Skeletal muscle satellite cell (primary cell): ENCODE measurements around the gene IL18BP.

Source experiments
- H3K27me3 ChIP-seq: 2 replicates; pipeline ENCODE4 v1.7.0; 2013; ENCODE audit warnings: low read length; ENCODE audit not compliant: control insufficient read depth, insufficient read depth
- H3K36me3 ChIP-seq: 2 replicates; pipeline ENCODE4 v1.7.0; 2013; ENCODE audit warnings: mild to moderate bottlenecking, control low read depth, low read length; ENCODE audit not compliant: insufficient read depth
- H3K4me1 ChIP-seq: 2 replicates; pipeline ENCODE4 v1.7.0; 2013; ENCODE audit warnings: low read length; ENCODE audit not compliant: control insufficient read depth, insufficient read depth
- H3K4me2 ChIP-seq: 2 replicates; pipeline ENCODE4 v1.7.0; 2013; ENCODE audit warnings: mild to moderate bottlenecking, low read length
- H3K4me3 ChIP-seq: 2 replicates; pipeline ENCODE4 v1.7.0; 2013; ENCODE audit warnings: low read length
- H3K9ac ChIP-seq: 2 replicates; pipeline ENCODE4 v1.7.0; 2013; ENCODE audit warnings: mild to moderate bottlenecking, low read depth, low read length, moderate library complexity
- H3K9me3 ChIP-seq: replicated peaks from 2 replicates; pipeline ENCODE4 v1.7.0; 2013; ENCODE audit warnings: mild to moderate bottlenecking, control low read depth, low read length

IL18BP gene

DNA sequence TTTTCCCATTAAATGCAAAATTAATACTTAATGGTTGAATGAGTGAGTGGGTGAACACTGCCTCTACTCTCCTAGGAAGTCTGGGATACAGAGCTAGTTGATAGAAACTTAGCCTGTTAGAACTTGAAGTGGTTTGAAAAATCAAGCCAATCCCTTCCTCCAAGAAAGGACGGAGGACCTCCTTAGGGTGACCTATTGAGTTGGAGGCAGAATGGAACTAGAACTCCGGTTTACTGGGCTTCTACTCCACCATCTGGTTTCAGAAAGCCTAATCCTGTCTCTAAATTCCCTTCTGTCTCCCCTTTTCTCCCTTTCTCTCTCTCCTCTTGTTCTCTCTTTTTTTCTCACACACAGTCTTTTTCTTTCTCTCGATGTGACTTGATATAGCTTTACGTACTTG lies 19.6 kb upstream of the IL18BP start:
- Histone ChIP-seq H3K4me3 (no peak overlapping the region), H3K4me1 (no peaks in the 10 kb centered on the region), H3K27me3 (no peaks in the 10 kb centered on the region), H3K36me3 (peaks cover 21% of the 10 kb centered on the region), H3K9me3 (no peaks in the 10 kb centered on the region), H3K4me2 (no peak overlapping the region), H3K9ac (no peak overlapping the region)

DNA sequence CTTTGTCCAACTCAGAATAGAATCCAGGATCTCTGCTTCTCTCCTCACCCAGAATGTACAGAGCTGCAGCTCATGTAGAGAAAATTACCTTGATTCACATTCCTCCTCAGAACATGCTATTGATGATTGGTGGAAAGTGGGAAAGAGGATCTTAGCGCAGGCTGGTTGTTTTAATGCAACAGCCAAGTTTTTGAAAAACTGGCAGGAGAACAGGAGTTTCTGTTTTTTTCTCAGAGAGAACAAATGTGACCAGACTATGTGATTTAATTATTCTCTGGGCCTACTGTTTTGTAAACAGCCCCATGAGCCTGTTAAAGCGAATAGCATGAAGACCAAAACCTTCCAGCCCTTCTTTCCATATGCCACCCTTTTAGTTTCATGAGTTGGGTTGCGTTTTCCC lies 19.1 kb upstream of the IL18BP start:
- H3K4me1 ChIP-seq = no peaks in the 10 kb centered on the region
- H3K27me3 ChIP-seq = no peaks in the 10 kb centered on the region
- no peaks in the 10 kb centered on the region for H3K9me3 ChIP-seq
- H3K36me3 ChIP-seq = peaks cover 21% of the 10 kb centered on the region
- H3K9ac ChIP-seq = no peak overlapping the region
- H3K4me3 ChIP-seq = no peak overlapping the region
- no peak overlapping the region for H3K4me2 ChIP-seq

DNA sequence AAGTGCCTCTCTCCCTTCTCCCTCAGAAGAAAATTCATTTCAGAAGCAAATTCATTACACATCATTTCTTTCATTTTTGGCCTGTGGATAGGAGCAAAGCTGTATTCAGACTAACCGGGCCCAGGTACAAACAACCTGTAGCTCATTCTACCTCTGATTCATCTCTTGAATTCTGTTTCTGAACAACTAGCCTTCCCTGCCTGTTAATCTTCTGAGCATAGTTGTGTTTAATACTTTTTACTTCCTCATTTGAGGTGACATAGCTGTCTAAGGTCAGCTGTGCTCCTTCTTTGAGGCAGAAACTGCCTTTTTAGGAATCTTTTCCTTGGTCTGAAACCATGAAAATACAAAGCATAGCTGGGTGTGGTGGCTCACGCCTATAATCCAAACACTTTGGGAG lies 12.6 kb upstream of the IL18BP start:
- Histone ChIP-seq H3K27me3 (no peaks in the 10 kb centered on the region), H3K9ac (no peak overlapping the region), H3K36me3 (peaks cover 26% of the 10 kb centered on the region), H3K4me2 (no peak overlapping the region), H3K4me3 (no peak overlapping the region), H3K4me1 (peaks cover 11% of the 10 kb centered on the region), H3K9me3 (no peaks in the 10 kb centered on the region)

DNA sequence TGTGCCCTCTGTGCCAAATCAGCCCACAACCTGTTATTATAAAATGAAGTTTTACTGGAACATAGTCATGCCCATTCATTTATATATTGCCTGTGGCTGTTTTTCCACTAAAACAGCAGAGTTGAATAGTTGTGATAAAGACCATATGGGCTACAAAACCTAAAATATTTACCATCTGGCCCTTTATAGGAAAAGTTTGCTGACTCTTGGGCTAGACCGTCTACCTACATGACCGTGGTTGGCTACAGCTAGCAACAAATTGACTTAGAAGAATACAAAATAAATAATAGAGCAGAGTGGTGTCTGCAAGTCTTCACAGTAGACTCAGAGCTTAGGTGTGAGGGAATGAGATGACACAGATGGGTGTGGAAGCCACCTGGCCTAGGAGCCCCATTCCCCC lies 11.2 kb upstream of the IL18BP start:
- H3K36me3 ChIP-seq = peaks cover 25% of the 10 kb centered on the region
- H3K4me2 ChIP-seq = peak overlapping the region; percentile 38
- no peak overlapping the region for H3K9ac ChIP-seq
- H3K9me3 ChIP-seq = no peaks in the 10 kb centered on the region
- H3K4me1 ChIP-seq = peaks cover 11% of the 10 kb centered on the region
- H3K27me3 ChIP-seq = no peaks in the 10 kb centered on the region
- no peak overlapping the region for H3K4me3 ChIP-seq

DNA sequence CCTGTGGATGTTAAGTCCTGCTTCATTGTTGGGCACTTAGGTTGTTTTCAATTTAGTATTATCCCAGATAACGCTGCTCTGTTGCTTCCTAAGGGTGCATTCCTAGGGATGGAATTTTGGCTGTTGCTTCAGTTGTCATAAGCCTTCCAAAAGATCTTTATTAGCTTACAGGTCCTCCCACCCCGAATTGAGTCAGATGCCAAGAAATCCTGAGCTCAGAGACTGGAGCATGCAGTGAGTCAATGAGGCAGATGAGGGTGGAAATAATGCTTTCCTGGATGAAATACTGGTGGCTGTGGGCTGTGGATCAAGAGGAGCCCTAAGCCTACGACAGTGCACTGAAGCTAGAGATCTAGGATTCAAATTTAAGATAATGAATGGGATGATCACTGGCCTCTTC lies 10.7 kb upstream of the IL18BP start:
- Histone ChIP-seq H3K9ac (no peak overlapping the region), H3K9me3 (no peaks in the 10 kb centered on the region), H3K4me1 (peaks cover 11% of the 10 kb centered on the region), H3K4me2 (peak overlapping the region; percentile 38), H3K27me3 (no peaks in the 10 kb centered on the region), H3K36me3 (peaks cover 24% of the 10 kb centered on the region), H3K4me3 (no peak overlapping the region)

DNA sequence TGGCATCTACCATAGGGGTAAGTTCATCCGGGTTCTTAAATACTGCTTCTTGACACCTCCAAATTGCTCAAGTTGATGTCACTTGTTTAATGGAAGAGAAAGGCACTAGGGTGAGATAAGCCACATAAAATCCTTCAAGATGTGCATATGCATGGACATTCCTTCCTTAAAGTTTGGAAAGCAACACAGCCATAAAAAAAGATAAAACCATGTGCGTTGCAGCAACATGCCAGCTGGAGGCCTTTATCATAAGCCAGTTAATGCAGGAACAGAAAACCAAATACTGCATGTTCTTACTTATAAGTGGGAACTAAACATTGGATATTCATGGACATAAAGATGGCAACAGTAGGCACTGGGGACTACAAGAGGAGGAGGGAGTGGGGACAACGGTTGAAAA lies 8.0 kb upstream of the IL18BP start:
- Histone ChIP-seq H3K36me3 (peaks cover 25% of the 10 kb centered on the region), H3K9me3 (no peaks in the 10 kb centered on the region), H3K4me1 (peaks cover 11% of the 10 kb centered on the region), H3K4me2 (no peak overlapping the region), H3K4me3 (no peak overlapping the region), H3K27me3 (no peaks in the 10 kb centered on the region), H3K9ac (no peak overlapping the region)

DNA sequence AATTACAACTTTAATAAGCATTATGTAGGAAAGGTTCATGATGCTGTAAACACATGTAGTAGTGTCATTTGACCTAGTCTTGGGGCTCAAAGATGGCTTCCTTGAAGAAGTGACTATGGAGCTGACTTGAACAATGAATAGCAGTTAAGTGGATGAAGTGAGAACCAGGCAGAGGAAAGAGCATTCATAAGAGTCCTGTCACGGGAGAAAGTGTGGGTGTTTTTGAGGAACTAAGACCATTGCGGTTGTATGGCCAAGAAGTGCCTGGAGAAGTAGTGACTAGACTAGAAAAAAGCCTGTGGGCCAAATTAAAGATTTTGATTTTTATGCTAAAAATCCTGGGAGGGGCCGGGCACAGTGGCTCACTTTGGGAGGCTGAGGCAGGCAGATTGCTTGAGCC lies 7.2 kb upstream of the IL18BP start:
- Histone ChIP-seq H3K4me3 (no peak overlapping the region), H3K4me1 (peaks cover 11% of the 10 kb centered on the region), H3K9ac (no peak overlapping the region), H3K4me2 (no peak overlapping the region), H3K36me3 (peaks cover 25% of the 10 kb centered on the region), H3K9me3 (no peaks in the 10 kb centered on the region), H3K27me3 (no peaks in the 10 kb centered on the region)

DNA sequence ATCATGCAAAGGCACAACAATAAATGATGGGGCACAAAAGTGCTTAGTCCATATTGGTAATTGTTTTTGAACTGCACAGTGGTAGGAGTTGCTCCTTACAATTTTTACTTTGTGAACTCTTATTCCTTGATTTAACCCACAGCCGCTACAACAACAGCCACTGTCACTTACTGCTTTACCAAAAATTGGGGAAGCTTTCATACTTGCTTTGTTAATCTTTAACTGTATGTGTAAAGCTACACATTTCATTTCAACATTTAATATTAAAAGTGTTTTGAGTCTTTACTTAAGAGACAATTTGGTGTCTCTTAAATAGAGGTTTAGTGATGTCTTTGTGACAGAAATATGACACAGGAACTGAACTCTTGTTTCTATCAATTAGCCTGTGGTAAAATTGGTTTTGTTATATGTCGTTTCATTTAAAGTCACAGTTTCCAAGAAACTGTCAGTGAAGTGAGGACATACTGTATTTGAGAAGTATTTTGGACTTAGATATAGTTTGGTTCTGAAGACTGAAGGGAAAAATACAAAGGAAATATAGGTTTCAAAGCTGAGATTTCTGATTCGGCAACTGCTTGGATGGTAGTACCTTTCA lies 6.5 kb upstream of the IL18BP start:
- Histone ChIP-seq H3K4me2 (no peak overlapping the region), H3K4me1 (peaks cover 11% of the 10 kb centered on the region), H3K9me3 (no peaks in the 10 kb centered on the region), H3K9ac (no peak overlapping the region), H3K4me3 (no peak overlapping the region), H3K36me3 (peaks cover 24% of the 10 kb centered on the region), H3K27me3 (no peaks in the 10 kb centered on the region)

DNA sequence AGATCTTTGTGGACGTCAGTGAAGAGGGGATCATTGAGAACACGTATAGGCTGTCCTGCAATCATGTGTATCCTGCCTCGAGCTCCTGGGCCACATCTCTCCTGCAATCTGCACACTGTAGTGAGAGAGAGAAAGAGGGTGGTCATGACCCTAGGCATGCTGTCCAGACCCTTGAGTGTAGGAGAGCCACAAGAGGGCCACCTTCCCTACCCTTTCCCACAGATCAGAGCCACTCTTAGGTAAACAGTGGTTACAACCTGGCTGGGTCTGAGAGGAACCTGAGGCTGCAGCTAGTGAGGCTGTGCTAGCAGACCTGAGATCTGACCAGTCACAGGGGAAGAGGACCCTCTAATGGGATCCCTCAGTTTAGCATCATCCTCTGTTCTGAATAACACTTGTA lies 3.9 kb upstream of the IL18BP start:
- H3K4me2 ChIP-seq = no peak overlapping the region
- peaks cover 5% of the 10 kb centered on the region for H3K4me1 ChIP-seq
- H3K36me3 ChIP-seq = peaks cover 19% of the 10 kb centered on the region
- H3K9ac ChIP-seq = no peak overlapping the region
- no peaks in the 10 kb centered on the region for H3K27me3 ChIP-seq
- no peaks in the 10 kb centered on the region for H3K9me3 ChIP-seq
- no peak overlapping the region for H3K4me3 ChIP-seq

DNA sequence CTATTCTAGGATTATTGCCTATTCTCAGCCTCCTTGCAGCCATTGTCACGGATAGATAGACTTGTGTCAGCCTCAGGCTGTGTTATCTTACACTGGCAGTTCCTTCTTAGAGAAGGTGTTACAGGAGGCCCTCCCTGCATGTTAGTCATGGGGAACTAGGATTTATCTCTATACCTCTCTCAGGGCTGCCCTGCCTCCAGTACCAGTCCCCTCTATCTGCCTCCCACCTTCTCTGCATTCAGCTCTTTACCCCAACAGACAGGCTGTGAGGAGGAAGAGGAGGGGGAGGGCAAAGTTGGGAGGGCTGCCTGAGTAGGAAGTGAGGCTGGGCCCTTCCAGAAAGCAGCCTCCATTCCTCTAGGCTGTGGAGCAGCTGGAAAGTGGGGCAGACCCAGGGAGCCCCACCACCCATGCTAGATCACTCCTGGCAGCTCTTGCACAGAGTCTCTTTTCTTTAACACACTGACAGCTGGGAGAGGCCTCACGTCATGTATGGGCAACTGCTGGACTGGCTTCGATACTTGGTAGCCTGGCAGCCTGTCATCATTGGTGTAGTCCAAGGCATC lies 2.9 kb upstream of the IL18BP start:
- Histone ChIP-seq H3K4me3 (no peak overlapping the region), H3K9ac (no peak overlapping the region), H3K36me3 (peaks cover 24% of the 10 kb centered on the region), H3K27me3 (no peaks in the 10 kb centered on the region), H3K4me1 (peaks cover 6% of the 10 kb centered on the region), H3K9me3 (no peaks in the 10 kb centered on the region), H3K4me2 (no peak overlapping the region)

DNA sequence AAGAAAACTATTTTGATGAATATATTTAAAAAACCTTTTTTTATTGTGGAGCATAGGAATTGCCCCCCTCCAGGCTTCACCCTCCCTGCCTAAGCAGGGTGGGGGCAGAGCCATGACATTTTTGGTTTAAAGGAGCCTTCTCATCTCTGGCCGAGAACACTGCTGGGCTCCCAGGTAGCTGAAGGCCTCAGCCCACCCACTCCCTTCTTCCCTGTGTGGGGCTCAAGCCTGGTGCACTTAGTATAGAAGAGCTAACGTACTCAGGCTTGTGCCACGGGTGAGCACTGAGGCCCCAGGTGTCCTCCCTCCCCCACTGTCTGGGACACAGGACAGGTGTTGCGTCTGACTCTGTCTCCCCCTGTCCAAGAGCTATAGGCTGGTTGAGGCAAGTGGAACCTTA lies 2.2 kb upstream of the IL18BP start:
- H3K27me3 ChIP-seq = no peaks in the 10 kb centered on the region
- no peak overlapping the region for H3K9ac ChIP-seq
- H3K9me3 ChIP-seq = no peaks in the 10 kb centered on the region
- peaks cover 6% of the 10 kb centered on the region for H3K4me1 ChIP-seq
- H3K36me3 ChIP-seq = peaks cover 29% of the 10 kb centered on the region
- H3K4me2 ChIP-seq = no peak overlapping the region
- no peak overlapping the region for H3K4me3 ChIP-seq

DNA sequence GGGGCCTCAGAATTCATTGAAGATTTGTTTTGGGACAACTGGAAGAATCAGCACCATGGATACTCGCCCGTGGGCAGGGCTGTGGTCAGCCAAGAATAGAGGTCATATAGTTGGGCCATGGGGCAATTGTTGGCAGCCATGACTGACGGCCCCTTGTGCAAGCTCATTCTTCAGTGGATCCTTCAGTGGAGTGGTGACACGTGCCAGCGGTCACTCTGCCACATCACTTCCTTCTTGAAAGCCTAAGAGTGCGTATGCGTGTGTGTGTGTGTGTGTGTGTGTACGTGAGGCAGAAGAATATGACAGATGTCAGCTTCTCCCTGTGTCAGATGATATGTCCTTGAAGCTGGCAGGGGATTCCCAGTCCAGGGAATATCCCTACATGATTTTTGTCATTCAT lies 1.8 kb upstream of the IL18BP start:
- Histone ChIP-seq H3K36me3 (peaks cover 29% of the 10 kb centered on the region), H3K9ac (no peak overlapping the region), H3K4me1 (peaks cover 6% of the 10 kb centered on the region)

More for the DNA sequence above, 1.8 kb upstream of the IL18BP start:
- H3K27me3 ChIP-seq = no peaks in the 10 kb centered on the region
- H3K4me3 ChIP-seq = no peak overlapping the region
- H3K9me3 ChIP-seq = no peaks in the 10 kb centered on the region
- H3K4me2 ChIP-seq = no peak overlapping the region
